VCaP (cell line): ENCODE measurements around the gene SLC10A3.

ENCODE experiments used
- H3K27ac ChIP-seq: fragments of 450-650 bp; 2 replicates; pipeline ENCODE4 v1.5.1; 2017
- CTCF ChIP-seq: fragments of 450-650 bp; conservative IDR thresholded peaks from 2 replicates; pipeline ENCODE4 v1.5.1; 2017; ENCODE audit warnings: mild to moderate bottlenecking, moderate library complexity

SLC10A3 gene

GRCh38 chrX:154515966-154516655, 25.7 kb upstream of the SLC10A3 start, which contains the start of gene FAM3A:
FAM3A (minus strand) TSS chrX:154516232; CDS start chrX:154515772, 460 bp downstream.
- H3K27ac ChIP-seq: peak within 1 kb of the TSS; percentile 86
- no peak for TF ChIP-seq CTCF

- no peak for TF ChIP-seq CTCF
Measured at GRCh38 chrX:154515090-154515965, 24.9 kb upstream of the SLC10A3 start.

GRCh38 chrX:154513716-154514115, 23.3 kb upstream of the SLC10A3 start:
- TF ChIP-seq CTCF: no peak
- H3K27ac ChIP-seq: no peak overlapping the region

More at GRCh38 chrX:154515090-154515965, 24.9 kb upstream of the SLC10A3 start:
- peak overlapping the region; percentile 86 for H3K27ac ChIP-seq

GRCh38 chrX:154512879-154513553, 22.6 kb upstream of the SLC10A3 start:
- no peak for TF ChIP-seq CTCF
- no peak overlapping the region for H3K27ac ChIP-seq

- no peak for TF ChIP-seq CTCF
- H3K27ac ChIP-seq: no peak overlapping the region
Measured at GRCh38 chrX:154511761-154512160, 21.3 kb upstream of the SLC10A3 start.

GRCh38 chrX:154509455-154509854, 19.0 kb upstream of the SLC10A3 start:
- H3K27ac ChIP-seq: no peak overlapping the region
- TF ChIP-seq CTCF: no peak

GRCh38 chrX:154508384-154508745, 17.9 kb upstream of the SLC10A3 start:
- TF ChIP-seq CTCF: no peak
- no peak overlapping the region for H3K27ac ChIP-seq
